Caco-2 (cell line): ENCODE results near the gene UBE2D4. TPM values are rescaled to one million over a fixed set of nuclear protein-coding genes. Genes with fewer than 3 reads are reported as not detected.
"Not testable (repeated sequence)": the region's sequence is repeated elsewhere in the genome, so short reads cannot be mapped to it uniquely, and the experiment has no call there.

Experiments
- BruUV-seq: library from RNA; stranded (reverse); fragments of 400-500 nt; replicated peaks from 2 replicates; lab custom pipeline; 2021; lab: Mats Ljungman, UMichigan
- CTCF ChIA-PET: fragments of 300-600 bp; sonication (Branson Sonifier 250); formaldehyde crosslinking; loops from one replicate; lab custom pipeline; 2022; ENCODE audit warnings: antibody characterized with exemption; lab: Charles Lee
- POLR2A ChIA-PET: fragments of 300-600 bp; sonication (Branson Sonifier 250); formaldehyde crosslinking; loops from one replicate; lab custom pipeline; 2022; ENCODE audit warnings: antibody characterized with exemption; lab: Charles Lee
- DNase-seq, 2 experiments: peaks; one replicate each; pipeline versions ENCODE4 v3.0.0 to v3.0.0-alpha.2; 2020 to 2022
- H3K27me3 ChIP-seq: replicated peaks from 2 replicates; pipeline ENCODE4 v1.6.0; 2011; ENCODE audit warnings: low read length; ENCODE audit not compliant: control insufficient read depth, insufficient read depth
- H3K36me3 ChIP-seq: 2 replicates; pipeline ENCODE4 v1.5.1; 2011; ENCODE audit warnings: low read length; ENCODE audit not compliant: control insufficient read depth, insufficient read depth
- H3K4me1 ChIP-seq: fragments of 250-450 bp; sonication (Bioruptor Pico); 2 replicates; pipeline ENCODE4 v1.5.1; 2020; ENCODE audit warnings: mild to moderate bottlenecking
- H3K4me3 ChIP-seq: 2 replicates; pipeline ENCODE4 v1.5.1; 2011; ENCODE audit warnings: low read depth, mild to moderate bottlenecking, control low read depth, low read length
- H3K9me3 ChIP-seq: fragments of 250-450 bp; sonication (Bioruptor Pico); 2 replicates; pipeline ENCODE4 v1.5.1; 2020; ENCODE audit warnings: mild to moderate bottlenecking, moderate library complexity
- H3K27ac Mint-ChIP-seq: one replicate; pipeline ENCODE4 v1.8.0; 2022; ENCODE audit warnings: mixed read lengths; ENCODE audit not compliant: unreplicated experiment
- H3K27me3 Mint-ChIP-seq: one replicate; pipeline ENCODE4 v1.8.0; 2022; ENCODE audit warnings: mixed read lengths; ENCODE audit not compliant: insufficient read depth, unreplicated experiment
- H3K36me3 Mint-ChIP-seq: one replicate; pipeline ENCODE4 v1.8.0; 2022; ENCODE audit warnings: mild to moderate bottlenecking, mixed read lengths; ENCODE audit not compliant: insufficient read depth, unreplicated experiment
- H3K4me1 Mint-ChIP-seq: one replicate; pipeline ENCODE4 v1.8.0; 2022; ENCODE audit warnings: low read depth, mixed read lengths; ENCODE audit not compliant: unreplicated experiment
- H3K4me3 Mint-ChIP-seq: one replicate; pipeline ENCODE4 v1.8.0; 2022; ENCODE audit warnings: mild to moderate bottlenecking, moderate library complexity, mixed read lengths; ENCODE audit not compliant: unreplicated experiment
- H3K9me3 Mint-ChIP-seq: one replicate; pipeline ENCODE4 v1.8.0; 2022; ENCODE audit warnings: mixed read lengths; ENCODE audit not compliant: unreplicated experiment
- intact Hi-C: fragments of 100-400 bp; cut with micrococcal nuclease; formaldehyde crosslinking; loops from one replicate; pipeline ENCODE4 v1.10.0; 2022; ENCODE audit not compliant: unreplicated experiment
- total RNA-seq: library from RNA; stranded (reverse); gene quantifications from 2 replicates; pipeline ENCODE4 v1.2.3, GENCODE V29; 2022

Gene UBE2D4
- total RNA-seq, 1 experiment from 2014 or later = 15.4 TPM

GRCh38 chr7:43968172-43969040 lies 42.2 kb downstream of the UBE2D4 start:
- H3K9me3 Mint-ChIP-seq, H3K4me3 Mint-ChIP-seq: not testable (repeated sequence)
- CTCF ChIA-PET = interaction anchor here (0.5 kb wide), 1 partner anchor 58 kb away, joined by 3 read pairs; no protein-coding TSS in a partner anchor

GRCh38 chr7:43969586-43969985 lies 43.4 kb downstream of the UBE2D4 start:
- H3K4me1 ChIP-seq, intact Hi-C loops, H3K9me3 Mint-ChIP-seq, H3K27me3 Mint-ChIP-seq, H3K4me3 ChIP-seq, DNase-seq, BruUV-seq, POLR2A ChIA-PET, H3K27me3 ChIP-seq, H3K4me1 Mint-ChIP-seq, H3K4me3 Mint-ChIP-seq, CTCF ChIA-PET, H3K36me3 ChIP-seq, H3K36me3 Mint-ChIP-seq, H3K27ac Mint-ChIP-seq, H3K9me3 ChIP-seq: not testable (repeated sequence)

More at GRCh38 chr7:43968172-43969040, 42.2 kb downstream of the UBE2D4 start:
- BruUV-seq, H3K4me3 ChIP-seq, H3K36me3 ChIP-seq, H3K4me1 Mint-ChIP-seq, H3K27me3 ChIP-seq, DNase-seq, H3K4me1 ChIP-seq, intact Hi-C loops, H3K27ac Mint-ChIP-seq, H3K36me3 Mint-ChIP-seq, H3K9me3 ChIP-seq, H3K27me3 Mint-ChIP-seq, POLR2A ChIA-PET: not testable (repeated sequence)

- H3K4me1 Mint-ChIP-seq, POLR2A ChIA-PET, H3K9me3 Mint-ChIP-seq, H3K36me3 Mint-ChIP-seq, intact Hi-C loops, H3K27ac Mint-ChIP-seq, H3K27me3 Mint-ChIP-seq, H3K9me3 ChIP-seq, BruUV-seq, H3K4me3 Mint-ChIP-seq, CTCF ChIA-PET, H3K4me1 ChIP-seq, H3K36me3 ChIP-seq, H3K27me3 ChIP-seq, H3K4me3 ChIP-seq, DNase-seq: not testable (repeated sequence)
These were observed 44.5 kb downstream of the UBE2D4 start for GRCh38 chr7:43970698-43971097.

GRCh38 chr7:43974033-43974573 lies 47.9 kb downstream of the UBE2D4 start:
- H3K36me3 Mint-ChIP-seq = peaks cover 15% of the 10 kb centered on the region
- H3K27ac Mint-ChIP-seq, H3K4me3 Mint-ChIP-seq, BruUV-seq, H3K4me1 ChIP-seq, intact Hi-C loops, DNase-seq, H3K4me3 ChIP-seq, CTCF ChIA-PET, H3K36me3 ChIP-seq, H3K9me3 Mint-ChIP-seq, H3K27me3 ChIP-seq, POLR2A ChIA-PET, H3K4me1 Mint-ChIP-seq, H3K27me3 Mint-ChIP-seq, H3K9me3 ChIP-seq: not testable (repeated sequence)

- H3K27me3 ChIP-seq, H3K9me3 Mint-ChIP-seq, H3K4me1 ChIP-seq, H3K4me1 Mint-ChIP-seq, H3K9me3 ChIP-seq, DNase-seq, POLR2A ChIA-PET, CTCF ChIA-PET, H3K4me3 ChIP-seq, H3K27ac Mint-ChIP-seq, BruUV-seq, H3K27me3 Mint-ChIP-seq, H3K4me3 Mint-ChIP-seq, intact Hi-C loops, H3K36me3 ChIP-seq: not testable (repeated sequence)
- H3K36me3 Mint-ChIP-seq = peaks cover 11% of the 10 kb centered on the region
These were observed 48.7 kb downstream of the UBE2D4 start for GRCh38 chr7:43974725-43975482.
